NB4 (cell line): ENCODE data around the gene RRP12.

Source experiments
- DNase-seq: peaks from one replicate; pipeline ENCODE4 v3.0.0; 2010; ENCODE audit warnings: low read depth
- H3K4me3 ChIP-seq: one replicate; pipeline ENCODE4 v1.5.1; 2011; ENCODE audit warnings: mild to moderate bottlenecking, low read depth, low read length, moderate library complexity
- MAX ChIP-seq: IDR thresholded peaks from 2 replicates; pipeline ENCODE4 v1.6.1; 2011; ENCODE audit warnings: low read depth, low read length
- MYC ChIP-seq: IDR thresholded peaks from 2 replicates; pipeline ENCODE4 v1.6.1; 2011; ENCODE audit warnings: low read depth, low read length
- POLR2A ChIP-seq: IDR thresholded peaks from 2 replicates; pipeline ENCODE4 v1.6.1; 2011; ENCODE audit warnings: mild to moderate bottlenecking; ENCODE audit not compliant: insufficient read length; ENCODE audit errors: extremely low read depth
- TF ChIP-seq, protein P1 (sequence below): IDR thresholded peaks from one replicate; pipeline ENCODE4 v1.5.1; 2012; ENCODE audit warnings: low read depth, low read length

RRP12 gene

GRCh38 chr10:97401455-97401919, 347 bp upstream of the RRP12 start:
- H3K4me3 ChIP-seq, result peak overlapping the region; percentile 82
- no peak for DNase-seq
- TF ChIP-seq POLR2A, result no peak
- TF ChIP-seq, protein P1, sequence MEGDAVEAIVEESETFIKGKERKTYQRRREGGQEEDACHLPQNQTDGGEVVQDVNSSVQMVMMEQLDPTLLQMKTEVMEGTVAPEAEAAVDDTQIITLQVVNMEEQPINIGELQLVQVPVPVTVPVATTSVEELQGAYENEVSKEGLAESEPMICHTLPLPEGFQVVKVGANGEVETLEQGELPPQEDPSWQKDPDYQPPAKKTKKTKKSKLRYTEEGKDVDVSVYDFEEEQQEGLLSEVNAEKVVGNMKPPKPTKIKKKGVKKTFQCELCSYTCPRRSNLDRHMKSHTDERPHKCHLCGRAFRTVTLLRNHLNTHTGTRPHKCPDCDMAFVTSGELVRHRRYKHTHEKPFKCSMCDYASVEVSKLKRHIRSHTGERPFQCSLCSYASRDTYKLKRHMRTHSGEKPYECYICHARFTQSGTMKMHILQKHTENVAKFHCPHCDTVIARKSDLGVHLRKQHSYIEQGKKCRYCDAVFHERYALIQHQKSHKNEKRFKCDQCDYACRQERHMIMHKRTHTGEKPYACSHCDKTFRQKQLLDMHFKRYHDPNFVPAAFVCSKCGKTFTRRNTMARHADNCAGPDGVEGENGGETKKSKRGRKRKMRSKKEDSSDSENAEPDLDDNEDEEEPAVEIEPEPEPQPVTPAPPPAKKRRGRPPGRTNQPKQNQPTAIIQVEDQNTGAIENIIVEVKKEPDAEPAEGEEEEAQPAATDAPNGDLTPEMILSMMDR, result no peak

GRCh38 chr10:97399843-97400545, 1.1 kb downstream of the RRP12 start:
- peak; percentile 84 for DNase-seq
- TF ChIP-seq POLR2A (no peak), MYC (peak; percentile 18; the same call in 1 of the 2 replicates), MAX (peak; percentile 24; the same call in 1 of the 2 replicates)
- TF ChIP-seq, protein P1, result no peak
- peak overlapping the region; percentile 82 for H3K4me3 ChIP-seq

GRCh38 chr10:97396056-97396455, 5.1 kb downstream of the RRP12 start:
- no peak for DNase-seq
- TF ChIP-seq MAX (no peak), POLR2A (no peak), MYC (no peak)
- TF ChIP-seq, protein P1, result no peak
- no peak overlapping the region for H3K4me3 ChIP-seq

DNA sequence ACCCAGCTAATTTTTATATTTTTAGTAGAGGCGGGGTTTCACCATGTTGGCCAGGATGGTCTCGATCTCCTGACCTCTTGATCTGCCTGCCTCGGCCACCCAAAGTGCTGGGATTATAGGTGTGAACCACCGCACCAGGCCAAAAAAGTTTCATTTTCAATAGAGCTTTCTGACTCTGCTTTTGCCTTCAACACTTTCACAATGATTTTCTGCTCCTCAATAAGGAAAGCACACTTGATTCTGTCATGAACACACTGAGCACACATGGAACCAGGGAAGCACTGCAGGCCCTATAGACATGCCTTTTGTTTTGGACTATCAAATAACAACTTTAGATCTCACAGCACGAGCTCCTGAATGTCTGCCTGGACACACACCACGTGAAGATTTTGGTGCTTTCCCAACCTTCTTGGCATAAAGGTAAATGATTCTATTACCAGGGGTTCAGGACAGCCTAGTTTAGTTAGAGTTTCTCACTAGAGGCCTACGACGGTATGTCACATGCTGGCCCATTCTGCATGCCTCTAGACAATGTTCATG, 8.0 kb downstream of the RRP12 start:
- TF ChIP-seq POLR2A (no peak), MAX (no peak), MYC (no peak)
- TF ChIP-seq, protein P1, result no peak
- DNase-seq, result no peak
- H3K4me3 ChIP-seq, result no peak overlapping the region

DNA sequence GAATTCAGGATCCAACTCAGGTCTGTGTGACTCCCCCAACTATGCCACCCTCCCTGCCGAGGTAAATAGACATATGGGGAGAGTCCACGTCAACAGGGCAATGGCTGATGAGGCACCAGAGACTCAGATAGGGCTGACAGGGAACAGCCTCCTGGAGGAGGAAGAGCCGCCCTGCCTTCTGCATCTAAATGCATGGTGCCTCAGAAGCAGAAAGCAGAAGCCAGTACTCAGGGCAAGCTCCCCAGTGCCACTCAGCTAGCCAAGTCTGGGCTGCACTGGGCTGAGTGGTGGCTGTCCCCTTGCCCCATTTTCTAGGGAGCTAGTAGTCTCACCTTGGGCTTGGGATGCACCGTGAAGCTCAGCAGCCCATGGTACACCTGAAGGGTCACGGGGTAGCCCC, 11.0 kb downstream of the RRP12 start:
- H3K4me3 ChIP-seq, result no peak overlapping the region
- no peak for DNase-seq
- no peak for TF ChIP-seq MAX
- no peak for TF ChIP-seq MYC

GRCh38 chr10:97388152-97388551, 13.0 kb downstream of the RRP12 start:
- no peak for DNase-seq
- H3K4me3 ChIP-seq, result no peak overlapping the region
- TF ChIP-seq, protein P1, result no peak
